K562 (cell line): ENCODE measurements around the gene TMEM126B. TPM values are rescaled to one million over a fixed set of nuclear protein-coding genes. Genes with fewer than 3 reads are reported as not detected.
A peak's percentile ranks its signal among the peaks of the same experiment; 100 is the strongest.

Source experiments
- CEBPB ChIP-seq: fragments of 450-650 bp; IDR thresholded peaks from 2 replicates; pipeline ENCODE4 v1.6.1; 2016; ENCODE audit warnings: missing genetic modification characterization, missing compliant biosample characterization
- CLOCK ChIP-seq: fragments of 250-450 bp; sonication (Bioruptor Pico); IDR thresholded peaks from 2 replicates; pipeline ENCODE4 v1.4.0; 2020; ENCODE audit warnings: mild to moderate bottlenecking, moderate library complexity, borderline replicate concordance
- E2F8 ChIP-seq: fragments of 450-650 bp; IDR thresholded peaks from 2 replicates; pipeline ENCODE4 v1.7.1; 2018; ENCODE audit warnings: mild to moderate bottlenecking, low read depth; ENCODE audit not compliant: partially characterized antibody
- EP400 ChIP-seq: fragments of 450-650 bp; IDR thresholded peaks from 2 replicates; pipeline ENCODE4 v1.6.1; 2017; ENCODE audit warnings: antibody characterized with exemption, mild to moderate bottlenecking, moderate library complexity
- POLR2AphosphoS5 ChIP-seq: IDR thresholded peaks from 2 replicates; pipeline ENCODE4 v1.6.1; 2011; ENCODE audit warnings: mild to moderate bottlenecking, low read depth, low read length, moderate library complexity; ENCODE audit not compliant: control insufficient read depth, insufficient read depth
- ZNF639 ChIP-seq, 2 experiments: fragments of 200-800 bp in 1 of 2; sonication (Bioruptor generic) in 1 of 2; sonication (generic) in 1 of 2; formaldehyde crosslinking in 1 of 2; IDR thresholded peaks in 1 of 2; conservative IDR thresholded peaks in 1 of 2; 2 replicates each; pipeline versions ENCODE4 v1.5.0 to v1.6.1; 2016 to 2020; ENCODE audit warnings: missing compliant biosample characterization in 1 of 2, missing genetic modification characterization in 1 of 2, missing genetic modification reagents in 1 of 2
- ZNF696 ChIP-seq: fragments of 250-450 bp; sonication (Bioruptor Pico); conservative IDR thresholded peaks from 2 replicates; pipeline ENCODE4 v1.4.0; 2020; ENCODE audit warnings: mild to moderate bottlenecking, moderate library complexity
- ZZZ3 ChIP-seq: fragments of 450-650 bp; IDR thresholded peaks from 2 replicates; pipeline ENCODE4 v1.6.1; 2016; ENCODE audit warnings: antibody characterized with exemption, mild to moderate bottlenecking, moderate library complexity
- polyA plus RNA-seq, 8 experiments: library from polyadenylated mRNA; depleted of rRNA in 4 of 8; stranded (reverse) in 5 of 8; unstranded in 3 of 8; fragments of >200 nt; fragmentation: Nextera tagmentation in 2 of 8; fragmentation: Illumina TruSeq in 1 of 8; extraction: Ambion mirVana in 2 of 8; extraction: Trizol in 1 of 8; gene quantifications; 2 replicates each; pipeline versions ENCODE4 v1.2.1 to v1.2.3, GENCODE V29; 2011 to 2014; ENCODE audit warnings: inconsistent platforms in 1 of 8, missing spikeins in 1 of 8
- total RNA-seq, 7 experiments: library from RNA; depleted of rRNA in 6 of 7; stranded (reverse); fragments of >200 nt in 6 of 7; fragmentation: Illumina TruSeq in 2 of 7; extraction: Trizol in 2 of 7; gene quantifications; 2 replicates each; pipeline versions ENCODE4 v1.2.1 to v1.2.3, GENCODE V29; 2011 to 2021; ENCODE audit warnings: low replicate concordance in 1 of 7
- TF ChIP-seq, protein P1 (sequence below): sonication (generic); formaldehyde crosslinking; IDR thresholded peaks from 2 replicates; pipeline ENCODE4 v1.8.1; 2023; ENCODE audit warnings: mild to moderate bottlenecking, missing genetic modification reagents
- TF ChIP-seq, protein P2 (sequence below): fragments of 250-450 bp; sonication (Bioruptor Pico); IDR thresholded peaks from 2 replicates; pipeline ENCODE4 v1.4.0; 2020

The TMEM126B gene
- total and polyA plus RNA-seq, 9 of the 15 experiments (the other 6 are each of a cell fraction or from before 2014, with no cell fraction given), result 85.5 to 226 (median 164) TPM

DNA sequence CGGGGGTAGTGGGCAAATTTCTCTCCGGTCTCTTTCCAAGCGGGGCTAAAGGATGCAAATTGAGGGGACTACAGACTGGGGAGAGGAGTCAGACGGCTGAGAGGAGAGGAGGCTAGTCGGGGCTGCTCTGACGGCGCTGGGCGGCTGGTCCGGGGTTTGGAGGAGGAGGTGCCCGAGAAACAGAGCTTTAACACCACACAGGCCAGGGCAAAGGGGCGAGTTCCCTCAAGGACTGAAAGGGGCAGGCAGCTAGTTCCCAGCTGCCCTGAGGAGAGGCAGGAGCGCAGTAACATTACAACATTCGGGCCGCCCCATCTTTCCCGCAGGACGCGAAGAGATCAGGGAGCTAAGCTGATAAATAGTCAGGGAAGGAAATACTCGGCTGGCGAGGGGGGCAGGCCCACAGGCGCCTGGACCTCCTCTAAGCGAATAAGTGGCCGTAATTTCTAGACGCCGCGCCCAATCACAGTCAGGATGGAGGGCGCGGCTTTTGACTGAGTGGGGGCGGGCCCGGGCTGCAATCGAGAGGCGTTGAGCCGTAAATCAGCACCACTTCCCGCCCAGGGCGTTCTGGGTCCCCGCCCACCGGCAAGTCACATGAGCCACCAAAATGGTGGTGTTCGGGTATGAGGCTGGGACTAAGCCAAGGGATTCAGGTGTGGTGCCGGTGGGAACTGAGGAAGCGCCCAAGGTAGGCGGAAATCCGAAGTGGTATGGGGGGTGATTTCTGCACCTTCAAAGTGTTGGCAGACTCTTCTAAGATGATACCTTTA is at the start of gene TMEM126B (continued):
- TF ChIP-seq, protein P1, sequence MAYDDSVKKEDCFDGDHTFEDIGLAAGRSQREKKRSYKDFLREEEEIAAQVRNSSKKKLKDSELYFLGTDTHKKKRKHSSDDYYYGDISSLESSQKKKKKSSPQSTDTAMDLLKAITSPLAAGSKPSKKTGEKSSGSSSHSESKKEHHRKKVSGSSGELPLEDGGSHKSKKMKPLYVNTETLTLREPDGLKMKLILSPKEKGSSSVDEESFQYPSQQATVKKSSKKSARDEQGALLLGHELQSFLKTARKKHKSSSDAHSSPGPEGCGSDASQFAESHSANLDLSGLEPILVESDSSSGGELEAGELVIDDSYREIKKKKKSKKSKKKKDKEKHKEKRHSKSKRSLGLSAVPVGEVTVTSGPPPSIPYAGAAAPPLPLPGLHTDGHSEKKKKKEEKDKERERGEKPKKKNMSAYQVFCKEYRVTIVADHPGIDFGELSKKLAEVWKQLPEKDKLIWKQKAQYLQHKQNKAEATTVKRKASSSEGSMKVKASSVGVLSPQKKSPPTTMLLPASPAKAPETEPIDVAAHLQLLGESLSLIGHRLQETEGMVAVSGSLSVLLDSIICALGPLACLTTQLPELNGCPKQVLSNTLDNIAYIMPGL (CRISPR knock-in tag), result 0 out of 2 replicates have a peak, but pooled peaks have one; percentile 53
- TF ChIP-seq ZNF639 (CRISPR knock-in tag; conservative IDR thresholded peaks at IDR 0.05 in 1 of 2, IDR thresholded peaks at IDR 0.05 in 1 of 2), result no peak
- peak; percentile 35; the same call in 1 of the 2 replicates for TF ChIP-seq CEBPB (tag)
- TF ChIP-seq E2F8, result no peak
- no peak for TF ChIP-seq ZZZ3
- TF ChIP-seq CLOCK (CRISPR knock-in tag), result no peak
- TF ChIP-seq, protein P2, sequence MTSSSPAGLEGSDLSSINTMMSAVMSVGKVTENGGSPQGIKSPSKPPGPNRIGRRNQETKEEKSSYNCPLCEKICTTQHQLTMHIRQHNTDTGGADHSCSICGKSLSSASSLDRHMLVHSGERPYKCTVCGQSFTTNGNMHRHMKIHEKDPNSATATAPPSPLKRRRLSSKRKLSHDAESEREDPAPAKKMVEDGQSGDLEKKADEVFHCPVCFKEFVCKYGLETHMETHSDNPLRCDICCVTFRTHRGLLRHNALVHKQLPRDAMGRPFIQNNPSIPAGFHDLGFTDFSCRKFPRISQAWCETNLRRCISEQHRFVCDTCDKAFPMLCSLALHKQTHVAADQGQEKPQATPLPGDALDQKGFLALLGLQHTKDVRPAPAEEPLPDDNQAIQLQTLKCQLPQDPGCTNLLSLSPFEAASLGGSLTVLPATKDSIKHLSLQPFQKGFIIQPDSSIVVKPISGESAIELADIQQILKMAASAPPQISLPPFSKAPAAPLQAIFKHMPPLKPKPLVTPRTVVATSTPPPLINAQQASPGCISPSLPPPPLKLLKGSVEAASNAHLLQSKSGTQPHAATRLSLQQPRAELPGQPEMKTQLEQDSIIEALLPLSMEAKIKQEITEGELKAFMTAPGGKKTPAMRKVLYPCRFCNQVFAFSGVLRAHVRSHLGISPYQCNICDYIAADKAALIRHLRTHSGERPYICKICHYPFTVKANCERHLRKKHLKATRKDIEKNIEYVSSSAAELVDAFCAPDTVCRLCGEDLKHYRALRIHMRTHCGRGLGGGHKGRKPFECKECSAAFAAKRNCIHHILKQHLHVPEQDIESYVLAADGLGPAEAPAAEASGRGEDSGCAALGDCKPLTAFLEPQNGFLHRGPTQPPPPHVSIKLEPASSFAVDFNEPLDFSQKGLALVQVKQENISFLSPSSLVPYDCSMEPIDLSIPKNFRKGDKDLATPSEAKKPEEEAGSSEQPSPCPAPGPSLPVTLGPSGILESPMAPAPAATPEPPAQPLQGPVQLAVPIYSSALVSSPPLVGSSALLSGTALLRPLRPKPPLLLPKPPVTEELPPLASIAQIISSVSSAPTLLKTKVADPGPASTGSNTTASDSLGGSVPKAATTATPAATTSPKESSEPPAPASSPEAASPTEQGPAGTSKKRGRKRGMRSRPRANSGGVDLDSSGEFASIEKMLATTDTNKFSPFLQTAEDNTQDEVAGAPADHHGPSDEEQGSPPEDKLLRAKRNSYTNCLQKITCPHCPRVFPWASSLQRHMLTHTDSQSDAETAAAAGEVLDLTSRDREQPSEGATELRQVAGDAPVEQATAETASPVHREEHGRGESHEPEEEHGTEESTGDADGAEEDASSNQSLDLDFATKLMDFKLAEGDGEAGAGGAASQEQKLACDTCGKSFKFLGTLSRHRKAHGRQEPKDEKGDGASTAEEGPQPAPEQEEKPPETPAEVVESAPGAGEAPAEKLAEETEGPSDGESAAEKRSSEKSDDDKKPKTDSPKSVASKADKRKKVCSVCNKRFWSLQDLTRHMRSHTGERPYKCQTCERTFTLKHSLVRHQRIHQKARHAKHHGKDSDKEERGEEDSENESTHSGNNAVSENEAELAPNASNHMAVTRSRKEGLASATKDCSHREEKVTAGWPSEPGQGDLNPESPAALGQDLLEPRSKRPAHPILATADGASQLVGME (CRISPR knock-in tag), result no peak
- no peak for TF ChIP-seq ZNF696 (CRISPR knock-in tag)
- peak; percentile 90 for TF ChIP-seq POLR2AphosphoS5
- TF ChIP-seq EP400, result peak; percentile 77
